GM10248 (cell line): ENCODE results near the gene OSBPL5.

Experiments
- CTCF ChIA-PET: fragments of 300-600 bp; sonication (Branson Sonifier 250); formaldehyde crosslinking; extraction: SDS; loops from one replicate; lab custom pipeline; 2021; ENCODE audit warnings: antibody characterized with exemption; lab: Yijun Ruan, JAX
- POLR2A ChIA-PET: fragments of 350-650 bp; sonication (Branson Sonifier 250); formaldehyde crosslinking; extraction: SDS; loops from one replicate; lab custom pipeline; 2020; ENCODE audit warnings: antibody characterized with exemption; lab: Yijun Ruan, JAX
- DNase-seq: peaks from one replicate; pipeline ENCODE4 v3.0.0; 2012; ENCODE audit errors: extremely low spot score
- CTCF ChIP-seq: IDR thresholded peaks from 2 replicates; pipeline ENCODE4 v1.5.1; 2012; ENCODE audit warnings: mild to moderate bottlenecking, low read depth; ENCODE audit errors: extremely low read depth, missing control alignments, control extremely low read depth

The OSBPL5 gene

GRCh38 chr11:3145206-3145520 is 19.9 kb downstream of the OSBPL5 start:
- ChIA-PET CTCF (no interaction called here), POLR2A (no interaction called here)
- no peak for TF ChIP-seq CTCF
- no peak for DNase-seq

- TF ChIP-seq CTCF: no peak
- POLR2A ChIA-PET: no interaction called here
- CTCF ChIA-PET: interaction anchor here (1.2 to 1.5 kb wide), 2 partner anchors 18 to 53 kb away, joined by 4 read pairs; no protein-coding TSS in a partner anchor
- no peak for DNase-seq
Observed at GRCh38 chr11:3144296-3145205, 20.6 kb downstream of the OSBPL5 start.

- DNase-seq: no peak
- ChIA-PET CTCF (interaction anchor here (1.2 to 1.5 kb wide), 2 partner anchors 19 to 52 kb away, joined by 4 read pairs; no protein-coding TSS in a partner anchor), POLR2A (no interaction called here)
- no peak for TF ChIP-seq CTCF
Observed at GRCh38 chr11:3143136-3143880, 21.8 kb downstream of the OSBPL5 start.

GRCh38 chr11:3140291-3140603 is 24.9 kb downstream of the OSBPL5 start:
- DNase-seq: no peak
- ChIA-PET CTCF (interaction anchor here (1.1 kb wide), 1 partner anchor 719 kb away, joined by 3 read pairs; no protein-coding TSS in a partner anchor), POLR2A (no interaction called here)
- no peak for TF ChIP-seq CTCF

GRCh38 chr11:3139481-3140290 is 25.4 kb downstream of the OSBPL5 start:
- TF ChIP-seq CTCF: no peak
- no peak for DNase-seq

GRCh38 chr11:3139086-3139440 is 26.0 kb downstream of the OSBPL5 start:
- no peak for TF ChIP-seq CTCF
- no peak for DNase-seq
- POLR2A ChIA-PET: no interaction called here
- CTCF ChIA-PET: no interaction called here

More at GRCh38 chr11:3139481-3140290, 25.4 kb downstream of the OSBPL5 start:
- POLR2A ChIA-PET: no interaction called here
- CTCF ChIA-PET: interaction anchor here (1.1 kb wide), 1 partner anchor 719 kb away, joined by 3 read pairs; no protein-coding TSS in a partner anchor
